CD4-positive, alpha-beta T cell treated with Interleukin-4 for 1 hour (primary cell): ENCODE results near the gene GH2.
"Not testable (repeated sequence)": the region's sequence is repeated elsewhere in the genome, so short reads cannot be mapped to it uniquely, and the experiment has no call there.

Experiments used
- DNase-seq, 2 donors: peaks; one replicate each; pipeline ENCODE4 v3.0.0-alpha.2; 2020 to 2022

GH2 gene

DNA sequence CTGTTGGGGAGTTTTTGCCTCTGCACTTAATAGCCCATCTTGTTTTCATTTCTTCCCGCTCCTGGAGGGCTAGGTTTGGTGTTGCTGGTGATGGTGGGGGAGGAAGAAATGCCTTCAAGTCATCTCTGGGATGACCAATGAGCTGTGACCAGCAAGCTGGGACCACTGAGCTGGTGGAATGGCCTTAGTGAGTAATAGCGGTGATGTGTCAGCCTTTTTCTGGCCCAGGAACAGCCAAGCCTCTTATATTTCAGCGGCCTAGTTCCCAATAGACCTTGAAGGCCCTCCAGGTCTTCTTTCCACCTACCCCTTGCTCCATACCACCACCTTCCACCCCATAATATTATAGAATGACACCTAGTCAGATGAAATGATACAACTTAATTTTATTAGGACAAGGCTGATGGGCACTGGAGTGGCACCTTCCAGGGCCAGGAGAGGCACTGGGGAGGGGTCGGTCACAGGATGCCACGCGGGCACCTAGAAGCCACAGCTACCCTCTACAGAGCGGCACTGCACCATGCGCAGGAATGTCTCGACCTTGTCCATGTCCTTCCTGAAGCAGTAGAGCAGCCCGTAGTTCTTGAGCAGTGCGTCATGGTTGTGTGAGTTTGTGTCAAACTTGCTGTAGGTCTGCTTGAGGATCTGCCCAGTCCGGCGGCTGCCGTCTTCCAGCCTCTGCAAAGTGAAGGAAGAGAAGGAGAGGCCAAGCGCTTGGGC is 9.9 kb downstream of the GH2 start:
- DNase-seq, result not testable (repeated sequence)

DNA sequence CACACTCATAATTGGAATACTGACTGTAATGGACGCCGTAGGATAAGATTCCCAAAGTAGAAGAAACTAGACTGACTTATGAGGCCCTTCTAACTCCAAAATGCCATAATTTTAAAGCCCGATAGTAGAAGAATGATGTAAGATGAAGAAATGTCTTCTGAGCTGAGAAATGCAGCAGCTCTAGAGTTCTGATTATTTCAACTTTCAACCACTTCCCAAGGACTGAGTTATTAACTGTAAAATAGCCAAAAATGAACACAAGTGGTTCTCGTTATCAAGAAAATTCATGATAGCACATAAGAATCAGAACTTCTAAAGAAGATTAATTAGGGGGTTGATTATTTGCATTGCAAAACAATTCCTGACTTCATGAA is 11.5 kb downstream of the GH2 start:
- DNase-seq, result not testable (repeated sequence)

DNA sequence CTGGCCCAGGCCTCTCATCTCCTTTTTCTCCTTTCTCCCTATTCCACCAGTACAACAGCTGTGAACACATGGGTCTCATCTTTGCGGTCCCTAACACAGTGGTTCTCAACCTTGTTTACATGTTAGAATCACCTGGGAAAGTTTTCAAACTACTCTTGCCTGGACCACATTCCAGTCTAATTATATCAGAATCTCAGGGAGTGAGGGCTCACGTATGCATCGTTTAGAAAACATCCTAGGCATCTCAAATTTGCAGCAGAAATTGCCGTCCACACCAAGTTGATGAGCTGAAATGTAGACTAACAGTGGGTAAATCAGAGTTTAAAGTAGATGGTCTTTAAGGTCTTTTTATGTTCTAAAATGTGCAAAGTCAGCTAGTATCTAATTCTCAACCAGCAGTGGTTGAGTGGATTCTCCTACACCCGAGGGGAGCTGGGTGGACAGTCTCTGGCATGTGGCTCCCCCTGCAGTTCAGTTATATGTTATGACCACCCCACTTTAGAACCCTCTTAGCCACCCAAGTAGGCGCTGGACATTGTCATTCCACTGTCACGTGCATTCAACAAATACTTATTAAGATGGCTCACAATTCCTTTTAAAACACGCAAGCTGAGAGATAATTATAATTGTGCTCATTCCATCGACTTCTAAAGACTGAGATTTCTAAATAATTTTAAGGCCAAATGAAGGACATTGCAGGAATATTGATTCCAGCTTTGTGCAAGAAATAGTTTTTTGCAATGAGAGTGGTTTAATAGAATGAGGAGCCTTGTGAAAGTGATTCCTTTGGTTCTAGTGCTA is 12.1 kb downstream of the GH2 start:
- not testable (repeated sequence) for DNase-seq

GRCh38 chr17:63866625-63867024 is 15.1 kb downstream of the GH2 start:
- DNase-seq, result not testable (repeated sequence)

DNA sequence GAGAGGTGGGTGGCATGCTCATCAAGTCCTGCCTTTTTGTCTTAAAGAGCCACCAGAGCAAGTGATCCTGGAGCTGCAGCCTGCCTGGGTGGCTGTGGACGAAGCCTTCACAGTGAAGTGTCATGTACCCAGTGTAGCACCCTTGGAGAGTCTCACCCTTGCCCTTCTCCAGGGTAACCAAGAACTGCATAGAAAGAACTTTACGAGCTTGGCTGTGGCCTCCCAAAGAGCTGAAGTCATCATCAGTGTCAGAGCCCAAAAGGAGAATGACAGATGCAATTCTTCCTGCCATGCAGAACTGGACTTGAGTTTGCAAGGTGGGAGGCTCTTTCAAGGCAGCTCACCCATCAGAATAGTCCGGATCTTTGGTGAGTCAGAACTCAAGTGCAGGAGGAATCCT is 22.5 kb downstream of the GH2 start:
- DNase-seq, result no peak

GRCh38 chr17:63856425-63856824 is 25.3 kb downstream of the GH2 start:
- not testable (repeated sequence) for DNase-seq

GRCh38 chr17:63855185-63855584 is 26.6 kb downstream of the GH2 start:
- no peak for DNase-seq

- no peak for DNase-seq
These were observed 27.0 kb downstream of the GH2 start for GRCh38 chr17:63854709-63855108.

DNA sequence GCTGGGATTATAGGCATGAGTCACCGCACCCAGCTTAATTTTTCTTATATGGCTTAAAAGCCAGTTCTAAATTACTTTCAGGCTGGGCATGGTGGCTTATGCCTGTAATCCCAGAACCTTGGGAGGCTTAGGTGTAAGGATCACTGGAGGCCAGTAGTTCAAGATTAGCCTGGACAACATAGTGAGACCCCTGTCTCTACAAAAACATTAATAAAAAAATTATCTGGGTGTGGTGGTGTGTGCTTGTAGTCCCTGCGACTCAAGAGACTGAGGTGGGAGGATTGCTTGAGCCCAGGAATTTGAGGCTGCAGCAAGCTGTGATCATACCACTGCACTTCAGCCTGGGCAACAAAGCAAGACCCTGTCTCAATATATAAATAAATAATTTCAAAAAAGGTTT is 28.5 kb downstream of the GH2 start:
- no peak for DNase-seq

DNA sequence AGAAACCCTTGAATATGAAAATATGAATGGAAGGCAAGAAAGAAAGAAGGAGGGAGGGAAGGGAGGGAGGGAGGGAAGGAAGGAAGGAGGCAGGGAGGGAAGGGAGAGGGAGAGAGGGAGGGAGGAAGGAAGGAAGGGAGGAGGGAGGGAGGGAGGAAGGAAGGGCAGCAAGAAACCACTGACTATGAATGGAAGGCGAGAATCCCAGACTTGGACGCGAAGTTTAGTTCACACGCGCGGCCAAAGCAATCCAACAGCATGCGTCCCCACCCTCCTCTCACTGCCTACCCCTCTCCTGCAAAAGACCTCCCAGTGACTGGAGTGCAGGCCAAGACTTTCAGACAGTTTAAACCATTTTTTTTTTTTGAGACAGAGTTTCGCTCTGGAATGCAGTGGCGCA is 31.3 kb downstream of the GH2 start:
- no peak for DNase-seq

DNA sequence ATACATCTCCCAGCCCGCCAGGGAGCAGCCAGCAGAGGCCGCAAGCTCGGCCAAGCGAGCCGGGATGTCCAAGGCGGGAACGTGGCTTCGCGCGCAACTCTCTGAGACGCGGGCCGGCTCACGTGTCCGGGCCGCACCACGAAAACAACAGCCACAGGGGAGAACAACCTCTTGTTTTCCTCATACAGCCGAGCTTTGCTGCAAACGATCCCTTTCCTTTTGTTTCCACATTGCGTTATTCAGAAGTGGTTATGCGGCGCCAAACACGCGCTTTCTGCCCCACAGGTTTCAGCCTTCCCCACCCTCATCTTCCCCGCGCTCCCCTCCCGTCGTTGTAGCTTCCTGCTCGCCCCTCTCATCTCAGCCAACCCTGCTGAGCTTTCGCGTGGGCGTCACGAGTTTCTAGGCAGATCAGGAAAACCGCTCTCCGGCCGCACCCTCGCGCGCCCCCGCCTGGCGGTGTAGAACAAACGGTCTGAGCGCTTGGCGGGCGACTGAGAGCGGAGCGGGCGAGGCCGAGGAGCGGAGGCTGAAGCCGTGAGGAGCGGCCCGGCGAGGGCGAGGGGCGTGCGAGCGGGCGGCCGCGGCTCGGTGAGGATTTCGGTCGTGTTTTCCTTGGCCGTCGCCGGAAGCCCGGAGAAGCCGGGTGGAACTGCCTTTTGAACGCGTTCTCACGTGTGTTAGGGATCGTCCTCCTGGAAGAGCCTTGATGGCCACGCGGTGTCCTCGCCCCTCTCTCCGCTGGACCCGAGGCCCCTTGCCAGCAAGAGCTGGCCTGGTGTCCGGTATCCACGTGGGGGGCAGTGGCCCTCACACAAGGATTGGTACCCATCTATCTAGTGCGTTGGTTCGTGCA is 32.7 kb downstream of the GH2 start:
- DNase-seq, result peak; percentile 95 to 96

- DNase-seq, result no peak
These were observed 34.1 kb downstream of the GH2 start for GRCh38 chr17:63847525-63848249.

GRCh38 chr17:63845509-63845908 is 36.2 kb downstream of the GH2 start:
- no peak for DNase-seq

DNA sequence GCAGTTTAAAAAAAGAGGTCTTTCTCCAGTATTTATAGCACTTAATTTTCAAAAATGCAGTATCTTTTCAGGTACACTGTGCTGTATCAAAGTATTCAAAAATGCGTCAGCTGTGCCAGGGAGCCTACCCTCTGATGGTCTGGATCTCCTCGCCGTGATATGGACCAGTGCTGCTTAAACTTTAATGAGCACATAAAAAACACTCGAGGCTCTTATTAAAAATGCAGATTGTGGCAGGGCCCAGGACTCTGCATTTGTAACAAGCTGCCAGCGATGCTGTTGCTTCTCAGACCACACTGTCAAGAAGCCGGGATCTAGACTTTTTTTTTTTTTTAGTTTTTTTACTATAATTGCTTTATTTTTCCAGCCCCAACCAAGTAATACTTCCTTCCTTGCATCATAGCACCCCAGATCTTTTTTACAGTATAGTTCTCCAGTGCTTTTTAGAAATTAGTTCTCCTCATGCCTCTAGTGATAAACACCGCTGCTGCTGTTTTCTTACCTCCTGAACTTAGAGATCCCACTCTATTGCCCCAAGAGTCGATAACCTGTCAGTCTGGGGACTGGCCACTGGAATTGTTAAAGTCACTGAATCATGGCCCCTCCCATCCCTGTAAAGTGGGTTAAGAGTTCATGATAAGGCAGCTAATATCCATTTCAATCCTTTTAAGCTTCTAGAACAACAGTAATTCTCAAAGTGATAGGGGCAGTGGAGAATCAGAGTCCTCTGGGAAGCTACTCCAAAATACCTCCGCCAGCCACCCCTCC is 37.6 kb downstream of the GH2 start:
- no peak for DNase-seq

DNA sequence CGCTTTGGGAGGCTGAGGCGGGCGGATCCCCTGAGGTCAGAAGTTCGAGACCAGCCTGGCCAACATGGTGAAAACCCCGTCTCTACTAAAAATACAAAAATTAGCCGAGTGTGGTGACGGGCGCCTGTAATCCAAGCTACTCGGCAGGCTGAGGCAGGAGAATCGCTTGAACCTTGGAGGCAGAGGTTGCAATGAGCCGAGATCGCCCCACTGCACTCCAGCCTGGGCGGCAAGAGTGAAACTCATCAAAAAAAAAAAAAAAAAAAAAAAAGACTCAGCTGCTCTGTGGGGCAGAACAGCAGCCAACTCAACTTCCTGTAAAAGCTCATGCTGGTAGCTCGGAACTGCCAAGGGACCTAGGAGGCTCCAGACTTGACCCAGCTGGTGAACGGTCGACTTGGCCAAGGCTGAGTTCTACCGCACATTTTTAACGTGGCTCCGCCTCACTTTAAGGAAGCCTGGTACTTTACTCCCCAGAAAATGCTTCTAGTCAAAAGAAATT is 38.3 kb downstream of the GH2 start:
- DNase-seq, result peak; percentile 48 to 70

GRCh38 chr17:63842540-63843386 is 39.0 kb downstream of the GH2 start, which contains the start of gene SMARCD2:
SMARCD2 (minus strand) TSS chr17:63842685; CDS start chr17:63842674, 11 bp downstream.
- peak; percentile 98 to 99 for DNase-seq

- DNase-seq, result no peak
These were observed 39.6 kb downstream of the GH2 start for GRCh38 chr17:63842173-63842539.

GRCh38 chr17:63841350-63842172 is 40.2 kb downstream of the GH2 start:
- no peak for DNase-seq

DNA sequence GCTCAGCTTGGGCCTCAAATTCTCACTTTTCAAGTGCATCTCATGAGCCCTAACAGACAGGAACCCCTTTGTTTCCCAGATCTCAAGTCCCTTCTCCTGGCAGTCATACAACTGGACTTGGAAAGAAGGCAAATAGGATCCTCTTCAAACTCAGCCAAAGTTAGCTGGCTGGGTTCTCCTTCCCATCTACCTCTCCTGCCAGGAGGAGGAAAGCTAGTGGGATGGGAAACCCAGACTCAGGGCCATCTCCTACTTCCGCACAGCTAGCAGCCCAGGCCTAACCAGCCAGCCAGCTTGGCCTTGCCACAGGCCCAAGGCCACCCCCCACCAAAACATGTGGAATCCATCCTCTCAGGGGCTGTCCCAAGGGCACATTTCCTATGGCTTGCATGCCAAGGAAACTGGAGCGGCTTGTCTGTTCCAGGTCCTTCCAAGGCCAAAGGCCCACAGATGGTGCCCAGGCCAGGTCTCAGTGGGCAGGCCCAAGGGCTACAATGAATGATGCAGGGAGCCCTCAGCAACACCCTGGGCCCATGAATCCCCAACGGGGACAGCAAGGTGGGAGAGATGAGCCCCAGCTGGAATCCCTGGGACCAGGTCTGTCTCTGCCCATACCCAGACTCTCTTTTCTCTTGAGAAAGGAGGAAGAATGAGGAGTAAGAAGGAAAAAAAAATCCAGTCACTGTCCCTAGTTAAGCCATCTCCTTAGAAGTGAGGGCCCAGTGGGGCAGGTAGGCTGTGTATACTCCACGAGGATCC is 41.0 kb downstream of the GH2 start:
- no peak for DNase-seq
